HL-60 (cell line): ENCODE data around the gene LRFN5.

ENCODE experiments used
- CTCF ChIP-seq: IDR thresholded peaks from one replicate; pipeline ENCODE4 v1.5.1; 2011; ENCODE audit warnings: low read length, control low read depth, inconsistent platforms; ENCODE audit not compliant: insufficient read depth
- GABPA ChIP-seq: IDR thresholded peaks from 2 replicates; pipeline ENCODE4 v1.6.1; 2012; ENCODE audit warnings: low read depth
- POLR2AphosphoS5 ChIP-seq: IDR thresholded peaks from 2 replicates; pipeline ENCODE4 v1.6.1; 2012; ENCODE audit warnings: low read depth
- REST ChIP-seq: IDR thresholded peaks from 2 replicates; pipeline ENCODE4 v1.6.1; 2012; ENCODE audit warnings: low read depth; ENCODE audit not compliant: insufficient replicate concordance
- SPI1 ChIP-seq: IDR thresholded peaks from 2 replicates; pipeline ENCODE4 v1.6.1; 2012; ENCODE audit warnings: low read depth, mild to moderate bottlenecking, borderline replicate concordance

GRCh38 chr14:41799817-41800216 lies 193.1 kb downstream of the LRFN5 start:
- no peak for TF ChIP-seq POLR2AphosphoS5
- TF ChIP-seq CTCF = no peak
- no peak for TF ChIP-seq REST
- no peak for TF ChIP-seq SPI1
- no peak for TF ChIP-seq GABPA
